ENCODE results near the gene FGF22. TPM values are rescaled to one million over a fixed set of nuclear protein-coding genes. Genes with fewer than 3 reads are reported as not detected.
"Not testable (repeated sequence)": the region's sequence is repeated elsewhere in the genome, so short reads cannot be mapped to it uniquely, and the experiment has no call there.

Gene FGF22
- polyA plus RNA-seq, 2 of the 4 experiments (the other 2 are of a cell fraction) = 0.13 to 1.0 TPM

GRCh38 chr19:666985-667573 lies 27.4 kb downstream of the FGF22 start:
- H3K4me2 ChIP-seq; DNase-seq (ENCODE audit: low read depth in 1 of 2, low spot score in 1 of 2); POLR2A ChIA-PET; H3K9me3 ChIP-seq; ATAC-seq; H3K4me3 ChIP-seq; FAIRE-seq; H3K27ac ChIP-seq: not testable (repeated sequence)
- CTCF ChIA-PET = interaction anchor here (0.9 to 1.3 kb wide), 2 partner anchors 8 to 67 kb away, joined by 3 to 6 read pairs; no protein-coding TSS in a partner anchor
- WGBS (ENCODE audit: missing lambda C conversion rate) = 90% methylated on average over 6 of the region's 38 CpGs
- H3K4me1 ChIP-seq = peaks cover 17% of the 10 kb centered on the region; the same call in 1 of the 3 replicates

DNA sequence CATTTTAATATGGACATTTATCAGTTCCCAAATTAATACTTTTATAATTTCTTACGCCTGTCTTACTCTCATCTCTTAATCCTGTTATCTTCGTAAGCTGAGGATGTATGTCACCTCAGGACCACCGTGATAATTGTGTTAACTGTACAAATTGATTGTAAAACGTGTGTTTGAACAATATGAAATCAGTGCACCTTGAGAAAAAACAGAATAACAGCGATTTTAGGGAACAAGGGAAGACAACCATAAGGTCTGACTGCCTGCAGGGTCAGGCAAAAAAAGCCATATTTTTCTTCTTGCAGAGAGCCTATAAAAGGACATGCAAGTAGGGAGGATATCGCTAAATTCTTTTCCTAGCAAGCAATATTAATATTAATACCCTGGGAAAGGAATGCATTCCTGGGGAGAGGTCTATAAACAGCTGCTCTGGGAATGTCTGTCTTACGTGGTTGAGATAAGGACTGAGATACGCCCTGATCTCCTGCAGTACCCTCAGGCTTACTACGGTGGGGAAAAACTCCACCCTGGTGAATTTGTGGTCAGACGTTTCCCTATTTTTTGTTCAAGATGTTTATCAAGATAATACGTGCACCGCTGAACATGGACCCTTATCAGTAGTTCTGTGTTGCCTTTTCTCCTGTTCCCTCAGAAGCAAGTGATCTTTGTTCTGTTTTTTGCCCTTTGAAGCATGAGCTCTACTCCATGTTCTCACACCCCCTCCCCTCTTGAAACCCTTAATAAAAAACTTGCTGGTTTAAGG lies 29.2 kb downstream of the FGF22 start:
- ATAC-seq, H3K27ac ChIP-seq, H3K9me3 ChIP-seq, H3K4me3 ChIP-seq, FAIRE-seq, POLR2A ChIA-PET, H3K4me2 ChIP-seq: not testable (repeated sequence)
- CTCF ChIA-PET = interaction anchor here (0.8 to 1.3 kb wide), 3 partner anchors 11 to 65 kb away, joined by 3 to 5 read pairs (median 5); no protein-coding TSS in a partner anchor
- H3K4me1 ChIP-seq = peaks cover 13% of the 10 kb centered on the region; the same call in 1 of the 3 replicates
- WGBS (ENCODE audit: missing lambda C conversion rate) = 48% methylated on average over 12 of the region's 12 CpGs
- DNase-seq (ENCODE audit: low read depth in 1 of 2, low spot score in 1 of 2) = peak in 1 of 2 experiments; percentile 44
- peak; percentile 12; the same call in 1 of the 2 replicates for TF ChIP-seq GATA3 (IDR thresholded peaks at IDR 0.05; ENCODE audit: borderline replicate concordance)

DNA sequence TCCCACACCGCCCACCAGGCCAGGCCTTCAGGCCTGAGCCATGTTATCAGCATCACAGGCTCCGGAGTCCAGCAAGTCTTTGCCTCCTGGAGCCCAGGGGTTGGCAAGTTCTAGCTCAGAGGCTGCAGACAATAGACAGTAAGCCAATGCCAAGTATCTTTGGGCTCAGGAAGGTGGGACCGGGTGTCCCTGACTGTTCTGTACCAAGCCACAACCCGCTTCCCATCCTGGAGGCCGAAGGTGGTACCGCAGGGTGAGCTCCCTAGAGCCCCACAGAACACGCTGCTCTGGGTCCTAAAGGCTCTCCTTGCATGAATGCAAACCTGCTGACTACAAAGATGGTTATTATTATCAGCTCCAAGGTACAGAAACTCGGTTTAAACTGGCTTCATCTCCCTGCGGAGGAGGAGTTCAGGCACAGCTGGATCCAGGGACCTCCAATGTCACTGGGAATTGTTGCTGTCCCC lies 31.0 kb downstream of the FGF22 start:
- 67% methylated on average over 2 of the region's 9 CpGs for WGBS (ENCODE audit: missing lambda C conversion rate)
- POLR2A ChIA-PET = no interaction called here
- no peak for FAIRE-seq
- no peak for TF ChIP-seq MAZ (IDR thresholded peaks at IDR 0.05; ENCODE audit: borderline replicate concordance, low read depth, low read length)
- no peak for TF ChIP-seq SREBF2 (IDR thresholded peaks at IDR 0.05)
- TF ChIP-seq CTCF (IDR thresholded peaks at IDR 0.05) = no peak
- no peak for TF ChIP-seq HOXB13 (CRISPR knock-in tag; IDR thresholded peaks at IDR 0.05; ENCODE audit: low read depth)
- TF ChIP-seq POLR2A (IDR thresholded peaks at IDR 0.05; ENCODE audit: low read length) = no peak
- TF ChIP-seq ZNF302 (CRISPR knock-in tag; IDR thresholded peaks at IDR 0.05) = no peak
- no peak for TF ChIP-seq JUN (IDR thresholded peaks at IDR 0.05)
- TF ChIP-seq GATA3 (IDR thresholded peaks at IDR 0.05; ENCODE audit: borderline replicate concordance) = no peak
- no peak for TF ChIP-seq POLR2AphosphoS2 (conservative IDR thresholded peaks at IDR 0.05; ENCODE audit: low read length)
- TF ChIP-seq PHF8 (IDR thresholded peaks at IDR 0.05; ENCODE audit: borderline replicate concordance, low read depth) = no peak
- no peak for TF ChIP-seq ZSCAN20 (CRISPR knock-in tag; IDR thresholded peaks at IDR 0.05)
- TF ChIP-seq RARB (CRISPR knock-in tag; IDR thresholded peaks at IDR 0.05) = no peak
- no peak for TF ChIP-seq RFX5 (IDR thresholded peaks at IDR 0.05)
- TF ChIP-seq SMC3 (IDR thresholded peaks at IDR 0.05) = no peak
- no peak for TF ChIP-seq EP300 (IDR thresholded peaks at IDR 0.05)
- no peak for TF ChIP-seq NR3C1 (IDR thresholded peaks at IDR 0.05)
- Histone ChIP-seq H3K4me2 (no peak overlapping the region), H3K4me3 (no peak overlapping the region), H3K9me3 (no peaks in the 10 kb centered on the region), H3K27ac (no peak overlapping the region), H3K4me1 (peaks cover 6% of the 10 kb centered on the region)
- CTCF ChIA-PET = interaction anchor here (0.6 to 1.7 kb wide), 3 partner anchors 9 to 64 kb away, joined by 4 to 6 read pairs (median 4); no protein-coding TSS in a partner anchor
- DNase-seq (ENCODE audit: low read depth in 1 of 2, low spot score in 1 of 2) = peak; percentile 22 to 55
- ATAC-seq = peak; percentile 72 to 79
